Breast epithelium (tissue), 3 donors: ENCODE measurements around the gene CNST.

Experiments
- CTCF ChIP-seq, 3 donors: fragments of 450-650 bp; IDR thresholded peaks; one replicate each; pipeline ENCODE4 v1.5.1; 2016 to 2017; ENCODE audit warnings: antibody characterized with exemption in 3 of 3, mild to moderate bottlenecking in 3 of 3, moderate library complexity in 3 of 3
- POLR2A ChIP-seq: fragments of 450-650 bp; IDR thresholded peaks from one replicate; pipeline ENCODE4 v1.6.1; 2016; ENCODE audit warnings: antibody characterized with exemption, mild to moderate bottlenecking, moderate library complexity
- POLR2AphosphoS5 ChIP-seq, 3 donors: sonication (generic); formaldehyde crosslinking; IDR thresholded peaks; one replicate each; pipeline ENCODE4 v1.6.1; 2017; ENCODE audit warnings: antibody characterized with exemption in 3 of 3

DNA sequence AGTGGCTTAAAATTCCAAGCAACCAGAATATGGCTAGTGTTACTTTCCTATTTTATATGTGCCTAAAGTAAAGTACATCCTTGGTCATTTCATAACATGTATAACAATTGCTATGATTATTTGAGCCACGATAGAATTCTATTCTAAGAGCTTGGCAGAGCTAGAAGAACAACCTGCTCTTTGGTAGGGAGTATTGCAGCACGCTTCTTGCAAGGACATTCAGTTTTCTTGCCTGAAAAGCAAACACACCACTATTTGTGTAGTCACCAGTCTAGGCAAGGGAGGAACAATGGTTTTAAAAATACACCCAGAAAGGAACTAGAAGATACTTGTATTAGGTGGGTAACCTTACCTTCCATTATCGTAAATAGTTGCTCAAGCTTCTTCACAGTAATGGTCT, 51.5 kb downstream of the CNST start:
- TF ChIP-seq CTCF (IDR thresholded peaks at IDR 0.05) (no peak), POLR2AphosphoS5 (IDR thresholded peaks at IDR 0.05) (no peak), POLR2A (no peak)
